ENCODE measurements around the gene PBRM1. TPM values are rescaled to one million over a fixed set of nuclear protein-coding genes. Genes with fewer than 3 reads are reported as not detected.
A peak's percentile ranks its signal among the peaks of the same experiment; 100 is the strongest.

Gene PBRM1
- total RNA-seq, 2 experiments from 2014 or later = 47.6 to 48.1 TPM

DNA sequence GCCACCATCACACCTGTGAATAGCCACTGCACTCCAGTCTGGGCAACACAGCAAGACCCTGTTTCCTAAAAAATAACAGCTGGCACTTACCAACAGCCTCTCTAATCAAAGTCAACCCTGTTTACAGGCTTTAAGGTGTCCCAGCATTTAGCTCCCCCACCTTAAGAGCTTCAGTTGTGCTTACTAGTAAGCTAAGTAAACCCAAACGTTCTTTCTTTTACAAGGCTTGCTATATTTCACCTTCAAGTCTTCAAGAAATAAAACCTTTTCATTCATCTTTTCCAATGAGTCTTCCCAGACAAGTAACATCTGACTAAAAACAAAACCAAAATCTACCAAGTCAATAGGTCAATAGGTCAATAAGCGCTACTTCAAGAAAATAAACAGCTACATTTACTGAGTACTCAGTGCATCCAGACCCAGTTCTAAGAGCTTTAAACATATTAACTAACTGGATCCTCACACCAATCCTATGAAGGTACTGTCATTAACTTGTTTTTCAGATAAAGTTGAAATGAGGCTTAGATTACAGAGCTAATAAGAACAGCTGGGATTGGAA lies 62.4 kb downstream of the PBRM1 start:
- ATAC-seq (ENCODE audit: poor library complexity) = no peak
- CTCF ChIA-PET = no interaction called here
- peaks cover 78% of the 10 kb centered on the region for H3K36me3 Mint-ChIP-seq (ENCODE audit: low read depth)

DNA sequence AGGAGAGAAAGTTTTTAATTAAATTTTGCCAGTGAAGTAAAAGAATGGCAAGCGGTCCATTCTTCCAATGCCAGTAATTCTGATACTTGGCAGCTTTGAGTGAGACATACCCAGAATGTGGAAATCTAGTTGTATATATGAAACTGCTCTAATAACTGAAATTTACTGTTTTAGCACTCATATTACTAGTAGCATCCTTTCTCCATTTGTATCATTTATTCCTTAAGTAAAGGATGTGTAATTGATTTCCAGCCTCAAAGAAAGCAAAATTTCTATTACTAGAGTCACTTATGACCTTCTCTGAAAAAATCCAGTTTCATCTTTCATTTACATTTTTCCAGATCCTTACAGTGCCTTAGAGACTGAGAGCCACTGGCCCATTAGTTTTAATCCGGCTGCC lies 65.1 kb downstream of the PBRM1 start:
- ChIA-PET POLR2A (no interaction called here), CTCF (no interaction called here)
- TF ChIP-seq, protein P1, sequence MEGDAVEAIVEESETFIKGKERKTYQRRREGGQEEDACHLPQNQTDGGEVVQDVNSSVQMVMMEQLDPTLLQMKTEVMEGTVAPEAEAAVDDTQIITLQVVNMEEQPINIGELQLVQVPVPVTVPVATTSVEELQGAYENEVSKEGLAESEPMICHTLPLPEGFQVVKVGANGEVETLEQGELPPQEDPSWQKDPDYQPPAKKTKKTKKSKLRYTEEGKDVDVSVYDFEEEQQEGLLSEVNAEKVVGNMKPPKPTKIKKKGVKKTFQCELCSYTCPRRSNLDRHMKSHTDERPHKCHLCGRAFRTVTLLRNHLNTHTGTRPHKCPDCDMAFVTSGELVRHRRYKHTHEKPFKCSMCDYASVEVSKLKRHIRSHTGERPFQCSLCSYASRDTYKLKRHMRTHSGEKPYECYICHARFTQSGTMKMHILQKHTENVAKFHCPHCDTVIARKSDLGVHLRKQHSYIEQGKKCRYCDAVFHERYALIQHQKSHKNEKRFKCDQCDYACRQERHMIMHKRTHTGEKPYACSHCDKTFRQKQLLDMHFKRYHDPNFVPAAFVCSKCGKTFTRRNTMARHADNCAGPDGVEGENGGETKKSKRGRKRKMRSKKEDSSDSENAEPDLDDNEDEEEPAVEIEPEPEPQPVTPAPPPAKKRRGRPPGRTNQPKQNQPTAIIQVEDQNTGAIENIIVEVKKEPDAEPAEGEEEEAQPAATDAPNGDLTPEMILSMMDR (IDR thresholded peaks at IDR 0.05) = no peak
- Mint-ChIP-seq H3K27ac (peak overlapping the region; percentile 18), H3K4me1 (ENCODE audit: low read depth) (peaks cover 26% of the 10 kb centered on the region), H3K36me3 (ENCODE audit: low read depth) (peaks cover 79% of the 10 kb centered on the region), H3K9me3 (no peaks in the 10 kb centered on the region), H3K27me3 (no peaks in the 10 kb centered on the region), H3K4me3 (no peak overlapping the region)
- Histone ChIP-seq H3K4me1 (ENCODE audit: insufficient read depth, low read length) (peaks cover 4% of the 10 kb centered on the region), H3K36me3 (ENCODE audit: insufficient read depth, low read length) (peaks cover 39% of the 10 kb centered on the region), H3K9me3 (ENCODE audit: control insufficient read depth in 1 of 2, insufficient read depth in 1 of 2, low read length in 2 of 2) (no peaks in the 10 kb centered on the region), H3K27me3 (ENCODE audit: control insufficient read depth in 1 of 2, insufficient read depth in 2 of 2, low read length in 2 of 2) (no peaks in the 10 kb centered on the region), H3K4me3 (ENCODE audit: low read length) (no peak overlapping the region), H3K27ac (ENCODE audit: low read depth in 1 of 2, low read length in 2 of 2) (no peak overlapping the region)
- ATAC-seq (ENCODE audit: poor library complexity) = no peak
- intact Hi-C loops (cut with DNase I, micrococcal nuclease) = no loop called here
- no peak for DNase-seq

More for the DNA sequence above, 62.4 kb downstream of the PBRM1 start:
- intact Hi-C loops (cut with DNase I, micrococcal nuclease) = no loop called here
- no peak overlapping the region for H3K4me3 ChIP-seq (ENCODE audit: low read length)
- H3K4me1 ChIP-seq (ENCODE audit: insufficient read depth, low read length) = peaks cover 4% of the 10 kb centered on the region
- no peaks in the 10 kb centered on the region for H3K9me3 ChIP-seq (ENCODE audit: control insufficient read depth in 1 of 2, insufficient read depth in 1 of 2, low read length in 2 of 2)
- no peak overlapping the region for H3K27ac ChIP-seq (ENCODE audit: low read depth in 1 of 2, low read length in 2 of 2)
- Mint-ChIP-seq H3K27ac (peak overlapping the region; percentile 15), H3K4me3 (no peak overlapping the region), H3K9me3 (no peaks in the 10 kb centered on the region), H3K27me3 (no peaks in the 10 kb centered on the region), H3K4me1 (ENCODE audit: low read depth) (peaks cover 26% of the 10 kb centered on the region)
- no peak for DNase-seq
- TF ChIP-seq, protein P1 (IDR thresholded peaks at IDR 0.05) = no peak
- H3K27me3 ChIP-seq (ENCODE audit: control insufficient read depth in 1 of 2, insufficient read depth in 2 of 2, low read length in 2 of 2) = no peaks in the 10 kb centered on the region
- POLR2A ChIA-PET = interaction anchor here (1.3 kb wide), 1 partner anchor 8 kb away, joined by 4 read pairs; no protein-coding TSS in a partner anchor
- H3K36me3 ChIP-seq (ENCODE audit: insufficient read depth, low read length) = peaks cover 34% of the 10 kb centered on the region

DNA sequence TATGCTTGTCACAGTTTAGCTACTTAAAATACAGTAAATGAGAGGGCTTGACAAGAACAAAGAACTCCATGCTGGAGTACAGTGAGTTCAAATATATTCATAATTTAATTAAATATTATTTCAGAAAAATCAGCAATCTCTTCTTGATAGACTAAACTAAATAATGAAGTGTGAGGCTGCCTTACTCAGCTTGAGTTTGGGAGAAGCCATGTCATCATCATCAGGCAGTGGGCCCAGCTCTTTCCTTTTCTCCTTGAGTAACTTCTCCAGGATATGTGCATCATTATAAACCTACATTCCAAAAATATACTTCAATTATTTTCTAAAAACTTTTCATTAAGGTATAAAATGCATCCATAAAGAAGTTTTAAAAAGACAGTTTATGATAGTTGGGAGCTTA lies 70.5 kb downstream of the PBRM1 start:
- ChIA-PET CTCF (interaction anchor here (1.3 kb wide), 1 partner anchor 11 kb away, joined by 4 read pairs; no protein-coding TSS in a partner anchor), POLR2A (no interaction called here)
- Histone ChIP-seq H3K9me3 (ENCODE audit: control insufficient read depth in 1 of 2, insufficient read depth in 1 of 2, low read length in 2 of 2) (no peaks in the 10 kb centered on the region), H3K4me1 (ENCODE audit: insufficient read depth, low read length) (peaks cover 1% of the 10 kb centered on the region), H3K27me3 (ENCODE audit: control insufficient read depth in 1 of 2, insufficient read depth in 2 of 2, low read length in 2 of 2) (no peaks in the 10 kb centered on the region), H3K27ac (ENCODE audit: low read depth in 1 of 2, low read length in 2 of 2) (no peak overlapping the region), H3K4me3 (ENCODE audit: low read length) (no peak overlapping the region), H3K36me3 (ENCODE audit: insufficient read depth, low read length) (peaks cover 69% of the 10 kb centered on the region)
- no peak overlapping the region for H3K4me3 Mint-ChIP-seq
- TF ChIP-seq, protein P1 (IDR thresholded peaks at IDR 0.05) = no peak
- peaks cover 5% of the 10 kb centered on the region for H3K4me1 Mint-ChIP-seq (ENCODE audit: low read depth)
- DNase-seq = no peak
- intact Hi-C loops (cut with DNase I, micrococcal nuclease) = no loop called here
- no peak overlapping the region for H3K27ac Mint-ChIP-seq
- H3K36me3 Mint-ChIP-seq (ENCODE audit: low read depth) = peaks cover 88% of the 10 kb centered on the region
- ATAC-seq (ENCODE audit: poor library complexity) = no peak
- no peaks in the 10 kb centered on the region for H3K27me3 Mint-ChIP-seq
- no peaks in the 10 kb centered on the region for H3K9me3 Mint-ChIP-seq
